ENCODE data around the gene POU6F2.

The POU6F2 gene

DNA sequence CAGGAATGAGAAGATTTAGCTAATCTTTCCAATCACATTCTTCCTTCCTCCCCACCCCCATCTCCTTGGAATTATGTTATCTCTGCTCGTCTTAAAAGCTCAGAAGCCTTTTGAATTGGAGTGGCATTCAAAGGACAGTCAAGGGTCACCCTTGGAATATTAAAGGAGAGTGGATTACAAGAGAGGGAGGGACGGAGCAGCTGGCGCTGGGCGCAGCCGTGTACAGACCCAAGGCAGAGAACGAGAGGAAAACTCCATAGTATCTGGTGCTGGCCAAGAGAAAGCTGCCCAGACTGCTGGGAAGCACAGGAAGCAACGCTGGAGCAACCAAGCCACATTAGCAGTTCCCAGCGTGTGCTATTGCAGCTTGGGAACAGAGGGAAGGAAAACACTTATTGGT is 95.7 kb downstream of the POU6F2 start:
- no peak for DNase-seq

DNA sequence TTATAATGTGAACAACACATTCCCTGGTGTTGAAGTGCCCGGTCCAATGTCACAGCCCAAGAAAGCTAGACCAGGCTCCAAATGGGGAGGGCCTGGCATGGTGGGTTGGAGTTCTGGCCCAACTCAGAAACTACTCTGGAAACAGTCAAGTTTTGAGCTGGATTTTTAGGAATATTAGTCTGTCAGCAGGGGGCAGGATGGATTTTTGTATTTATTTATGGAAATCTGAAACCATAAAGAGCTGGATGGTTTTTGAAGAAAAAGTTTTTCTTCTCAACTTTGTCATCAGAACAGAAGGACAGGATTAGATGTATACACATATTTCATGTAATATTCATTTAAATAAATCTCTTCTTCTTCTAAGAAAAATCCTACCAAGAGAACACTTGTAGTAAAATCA is 97.5 kb downstream of the POU6F2 start:
- DNase-seq, result no peak

DNA sequence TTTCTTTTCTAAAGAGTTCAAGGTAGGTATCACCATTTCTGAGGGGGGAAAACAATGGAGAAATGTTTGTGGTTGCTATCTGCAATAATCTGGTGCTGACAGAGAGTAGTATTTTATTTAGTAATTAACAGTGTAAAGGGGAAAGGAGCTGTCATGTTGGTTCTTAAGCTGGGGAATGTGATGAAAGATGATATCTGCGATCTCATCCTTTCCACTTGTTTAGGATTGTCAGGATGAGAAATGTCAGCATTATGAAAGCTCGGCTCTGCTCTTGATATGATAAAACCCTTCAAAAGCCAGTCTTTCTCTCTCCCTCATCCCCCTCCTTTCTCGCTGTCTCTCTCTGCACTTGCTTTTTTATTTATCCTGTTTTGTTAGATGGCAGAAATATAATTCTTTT is 106.1 kb downstream of the POU6F2 start:
- DNase-seq, result no peak

DNA sequence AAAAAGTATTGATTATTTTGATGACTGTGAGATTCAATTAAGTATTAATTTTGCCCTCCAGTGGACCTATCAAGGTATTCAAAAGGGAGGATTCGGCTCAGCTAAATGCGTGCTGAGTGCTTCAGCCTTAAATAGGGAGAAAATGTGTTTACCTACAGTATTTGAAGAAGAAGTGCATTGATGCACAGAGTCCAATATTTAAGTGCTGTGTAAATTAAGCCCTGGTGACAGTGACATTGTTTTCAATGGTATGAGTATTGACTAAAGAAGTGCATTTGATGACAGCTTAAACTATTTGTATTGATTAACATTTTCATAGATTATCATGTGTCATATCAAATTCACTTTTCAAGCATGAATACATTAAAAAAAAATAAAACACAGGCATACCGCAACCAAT is 106.6 kb downstream of the POU6F2 start:
- no peak for DNase-seq

DNA sequence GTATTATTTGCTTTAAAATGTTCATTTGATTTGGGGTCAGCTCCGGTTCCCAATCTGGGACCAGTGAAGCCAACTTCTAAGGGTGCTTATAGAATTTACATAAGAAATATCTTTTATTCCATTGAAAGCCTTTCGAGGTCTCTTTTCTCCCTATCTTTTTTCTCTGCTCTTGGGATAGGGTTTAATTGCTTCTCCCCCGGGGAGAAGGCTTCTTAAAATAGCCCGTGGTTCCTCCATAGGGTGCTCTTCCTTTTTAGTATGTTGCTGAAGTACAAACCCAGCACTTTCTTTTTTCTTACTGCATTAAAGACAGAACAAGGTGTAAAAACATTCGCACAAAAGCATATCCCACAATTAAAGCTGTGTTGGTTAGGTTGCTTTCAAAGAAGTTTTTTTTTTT is 107.5 kb downstream of the POU6F2 start:
- no peak for DNase-seq

DNA sequence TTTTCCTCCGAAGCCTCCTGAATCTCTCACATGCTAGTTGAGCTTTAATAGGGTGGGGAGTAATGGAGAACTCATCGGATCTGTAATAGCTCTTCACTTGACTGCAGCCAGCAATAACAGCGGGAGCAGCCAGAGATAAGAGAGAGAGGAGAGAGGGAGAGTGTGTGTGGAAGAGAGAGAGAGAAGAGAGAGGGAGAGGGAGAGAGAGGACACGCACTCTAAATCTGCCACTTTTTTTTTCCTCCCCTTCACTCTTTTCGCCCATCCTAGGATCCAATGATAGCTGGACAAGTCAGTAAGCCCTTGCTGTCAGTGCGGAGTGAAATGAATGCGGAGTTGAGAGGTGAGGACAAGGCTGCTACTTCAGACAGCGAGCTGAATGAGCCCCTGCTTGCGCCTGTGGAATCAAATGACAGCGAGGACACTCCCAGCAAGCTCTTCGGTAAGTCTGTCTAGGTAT is 107.9 kb downstream of the POU6F2 start:
- no peak for DNase-seq

DNA sequence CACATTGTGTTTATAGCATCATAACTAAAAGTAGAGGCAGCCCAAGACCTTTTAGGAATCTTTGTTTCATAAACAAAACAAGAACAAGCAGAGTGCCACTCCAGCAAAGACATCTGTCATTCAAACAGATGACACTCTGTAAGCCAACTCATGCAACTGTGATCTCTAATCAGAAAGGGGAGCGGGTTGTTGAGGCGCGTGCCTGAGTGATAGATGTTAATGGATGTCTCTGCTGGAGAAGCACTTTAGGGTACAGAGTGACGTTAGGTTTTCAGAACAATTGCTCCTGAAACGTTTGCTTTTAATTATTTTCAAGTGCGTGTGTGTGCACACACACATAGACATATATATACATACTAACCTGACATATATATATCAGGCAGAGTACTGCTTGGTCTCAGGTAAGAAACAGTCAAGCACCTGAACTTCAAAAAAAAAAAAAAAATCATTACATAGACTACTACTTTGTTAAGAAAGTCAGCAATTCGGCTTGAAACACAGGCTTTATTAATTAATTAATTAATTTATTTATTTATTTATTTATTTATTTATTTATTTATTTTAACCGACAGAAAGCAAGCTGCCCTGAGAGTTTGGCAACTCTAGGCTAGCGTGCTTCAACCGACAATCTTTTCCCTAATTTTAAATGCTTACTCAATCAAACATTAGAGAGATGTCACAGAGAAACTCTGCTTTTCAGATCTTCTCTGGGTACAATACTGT is 109.1 kb downstream of the POU6F2 start:
- no peak for DNase-seq

DNA sequence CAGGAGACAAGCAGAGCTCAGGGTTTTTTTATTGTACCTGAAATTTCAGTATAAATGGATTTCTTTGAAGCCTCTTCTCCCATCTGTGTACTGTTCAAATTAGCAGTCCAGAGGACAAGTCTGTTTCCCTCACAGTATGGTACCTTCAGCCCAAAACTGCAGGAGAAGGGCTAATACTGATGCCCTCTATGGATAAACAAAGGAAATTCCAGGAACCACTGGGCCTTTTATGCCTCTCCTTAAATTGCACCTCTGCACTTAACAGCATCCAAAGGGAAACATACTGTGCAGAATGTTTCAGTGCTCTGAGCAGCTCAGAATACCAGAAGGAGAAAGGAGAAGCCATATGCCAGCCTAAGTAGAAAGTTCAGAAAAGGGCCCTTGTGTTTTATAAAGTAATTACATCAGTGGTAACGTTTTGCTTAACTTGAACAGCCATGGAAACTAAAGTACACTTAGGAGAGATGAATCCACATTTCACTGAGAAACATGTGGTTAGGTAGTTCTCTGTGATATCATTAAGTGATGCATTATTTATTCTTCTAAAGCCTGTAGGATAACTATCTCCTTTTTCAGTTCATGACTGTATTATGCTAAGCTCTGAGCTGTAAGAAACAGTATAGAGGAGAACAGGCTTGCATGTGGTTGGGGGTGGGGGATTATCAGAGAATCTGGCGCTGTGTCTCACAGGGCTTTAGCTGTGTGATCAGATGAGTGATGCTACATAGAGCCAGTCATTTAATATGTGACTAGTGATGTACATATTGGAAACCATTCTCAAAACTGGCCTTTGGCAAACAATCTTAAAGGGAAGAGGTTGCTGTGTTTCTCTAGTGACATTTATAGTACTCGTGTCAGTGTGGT is 111.3 kb downstream of the POU6F2 start:
- no peak for DNase-seq

DNA sequence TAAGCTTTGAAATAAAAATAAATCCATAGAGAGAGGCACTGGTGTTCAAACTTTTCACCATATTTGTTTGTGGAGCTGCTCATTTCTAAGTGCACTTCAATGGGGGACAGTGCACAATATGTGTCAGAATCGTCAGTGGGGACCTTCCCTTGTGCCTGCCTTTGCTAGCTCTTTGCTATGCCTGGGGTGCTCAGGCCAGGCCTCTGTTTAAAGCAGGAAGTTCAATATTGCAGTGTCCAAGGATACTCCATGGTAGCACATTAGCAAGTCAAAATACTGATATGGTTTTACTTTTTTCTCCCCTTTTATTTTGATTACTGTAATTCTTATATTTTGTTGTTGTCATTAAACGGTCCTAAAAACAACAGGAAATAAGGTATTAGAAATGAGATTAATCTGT is 113.4 kb downstream of the POU6F2 start:
- DNase-seq, result no peak

DNA sequence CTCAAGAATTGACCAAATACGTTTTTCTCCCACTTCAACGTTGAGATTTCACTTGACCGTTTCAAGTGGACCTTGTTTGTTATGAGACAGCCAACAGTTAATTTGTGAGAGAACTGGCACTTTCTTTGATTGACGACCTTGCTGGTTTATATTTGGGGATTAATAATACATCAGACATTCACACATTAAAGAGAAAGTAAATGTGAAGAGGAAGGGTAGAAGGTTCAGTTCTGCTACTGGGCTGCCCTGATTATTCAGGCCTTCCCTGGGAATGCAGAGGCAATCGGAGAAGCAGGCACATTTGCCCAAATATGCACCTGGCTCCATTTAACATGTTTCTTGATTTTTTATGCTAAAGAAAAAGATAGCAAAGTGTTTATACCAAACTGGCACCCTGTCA is 114.1 kb downstream of the POU6F2 start:
- no peak for DNase-seq

DNA sequence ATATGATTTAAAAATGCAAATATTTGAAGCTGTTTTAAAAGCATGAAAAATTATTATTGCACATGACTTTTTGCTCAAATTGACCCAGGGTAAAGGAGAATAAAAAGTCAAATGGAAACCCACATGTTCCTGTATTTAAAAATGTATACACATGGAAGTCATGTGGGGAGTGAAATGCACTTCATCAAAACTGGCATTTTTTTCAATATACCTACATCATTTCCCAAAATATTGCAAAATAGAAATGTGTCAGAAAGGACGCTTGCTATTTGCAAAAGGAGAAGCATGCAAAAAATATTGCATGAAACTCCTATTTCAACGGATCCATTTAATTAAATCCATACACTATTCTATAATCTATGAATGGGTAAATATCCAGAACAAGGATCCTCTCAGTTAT is 117.0 kb downstream of the POU6F2 start:
- no peak for DNase-seq

DNA sequence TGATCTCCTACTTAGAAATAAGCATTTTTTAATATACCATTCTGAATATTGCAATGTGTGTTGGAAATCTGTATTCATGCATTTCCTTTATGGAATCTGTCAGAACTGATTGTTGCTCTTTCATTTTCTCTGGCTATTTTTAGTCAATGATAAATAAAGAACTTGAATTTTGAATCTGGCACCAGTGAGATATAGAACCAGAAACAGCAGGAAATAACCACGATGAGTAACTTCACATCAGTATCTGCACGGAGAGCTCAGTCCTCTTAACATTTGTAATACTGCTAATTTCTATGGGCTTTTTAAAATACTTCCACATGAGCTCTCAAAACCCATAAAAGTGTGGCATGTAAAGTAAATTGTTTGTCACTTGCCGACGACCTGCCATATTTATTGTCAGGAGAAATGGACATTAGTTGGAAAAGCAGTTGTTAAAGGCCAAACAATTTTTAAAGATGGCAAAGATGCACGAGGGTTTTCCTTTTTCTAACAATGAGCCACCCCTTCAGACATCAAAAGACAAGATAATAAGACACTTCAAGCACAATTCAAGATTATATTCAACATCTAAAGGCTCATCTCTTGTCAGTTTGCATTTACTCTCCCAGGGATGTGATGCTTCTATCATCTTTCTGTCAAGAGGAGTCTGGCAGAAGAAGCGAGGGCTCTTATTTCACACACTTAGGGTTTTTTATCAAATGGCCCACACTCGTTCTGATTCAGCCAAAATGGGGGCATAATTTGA is 118.3 kb downstream of the POU6F2 start:
- no peak for DNase-seq

DNA sequence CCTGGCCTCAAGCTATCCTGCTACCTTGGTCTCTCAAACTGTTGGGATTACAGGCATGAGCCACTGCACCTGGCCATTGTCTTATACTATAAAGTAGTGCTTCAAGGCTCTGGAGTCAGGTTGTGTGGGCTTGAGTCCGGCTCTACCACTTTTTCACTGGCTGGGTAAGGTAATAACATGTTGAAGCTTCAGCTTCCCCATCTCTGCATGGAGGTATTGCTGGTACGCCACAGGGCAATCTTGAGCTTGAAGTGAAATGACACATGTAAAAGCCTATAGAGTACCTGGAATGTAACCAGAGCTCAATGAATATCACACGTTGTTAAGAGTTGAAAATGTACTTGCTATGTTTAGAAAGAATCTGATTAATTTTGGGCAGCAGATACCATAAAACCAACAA is 120.8 kb downstream of the POU6F2 start:
- no peak for DNase-seq

DNA sequence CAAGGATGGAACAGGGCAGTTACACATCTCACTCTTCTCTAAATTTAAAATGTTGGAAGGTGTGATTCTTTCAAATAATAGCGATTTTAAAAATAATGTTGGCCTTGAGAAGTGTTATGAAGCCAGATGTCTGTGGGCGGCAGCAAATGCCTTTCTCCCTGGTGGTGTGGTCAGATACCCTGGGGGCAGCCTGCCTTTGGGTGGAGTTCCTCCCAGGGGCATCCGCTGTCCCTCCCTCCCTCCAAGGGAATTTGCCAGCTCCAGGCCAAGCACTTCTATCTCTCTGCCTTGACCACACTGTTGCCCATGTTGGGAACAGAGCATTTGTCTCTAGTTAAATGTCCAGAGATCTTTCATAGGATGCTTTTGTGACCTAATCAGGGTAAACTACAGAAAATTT is 121.4 kb downstream of the POU6F2 start:
- no peak for DNase-seq

DNA sequence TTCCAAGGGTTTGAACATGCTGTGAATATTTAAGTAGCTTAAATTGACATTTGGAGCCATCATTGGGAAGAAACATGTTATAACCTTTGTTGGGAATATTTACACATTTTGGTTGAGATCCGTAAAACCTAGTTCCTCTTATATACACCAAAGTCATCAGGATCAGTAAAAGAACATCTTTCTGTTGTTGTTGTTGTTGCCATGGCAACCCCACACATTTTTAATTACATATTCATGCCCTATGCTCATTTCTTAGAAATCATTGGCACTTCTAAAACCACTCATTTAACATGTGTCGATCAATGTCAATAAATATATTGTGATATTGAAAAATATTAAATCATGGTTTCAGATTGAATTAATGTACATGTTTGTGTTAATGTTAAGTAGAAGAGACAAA is 122.6 kb downstream of the POU6F2 start:
- DNase-seq, result no peak

DNA sequence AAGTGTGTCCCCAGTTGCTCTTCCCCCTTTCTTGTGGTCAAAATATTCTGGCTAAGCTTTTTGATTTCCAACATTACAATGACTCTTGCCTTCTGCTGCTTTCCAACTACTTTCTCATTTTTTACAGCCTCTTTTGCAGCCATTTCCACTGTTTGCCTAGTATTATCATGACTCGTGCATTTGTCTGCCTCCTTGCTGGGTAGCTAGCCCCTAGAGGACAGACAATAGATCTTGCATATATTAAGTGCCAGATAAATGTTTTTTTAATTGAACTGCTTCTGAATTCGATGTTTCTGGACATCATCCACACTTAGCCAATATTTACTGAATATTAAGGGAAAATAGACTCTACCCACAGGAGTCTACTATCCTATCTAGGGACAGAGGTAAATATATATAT is 124.5 kb downstream of the POU6F2 start:
- DNase-seq, result no peak

DNA sequence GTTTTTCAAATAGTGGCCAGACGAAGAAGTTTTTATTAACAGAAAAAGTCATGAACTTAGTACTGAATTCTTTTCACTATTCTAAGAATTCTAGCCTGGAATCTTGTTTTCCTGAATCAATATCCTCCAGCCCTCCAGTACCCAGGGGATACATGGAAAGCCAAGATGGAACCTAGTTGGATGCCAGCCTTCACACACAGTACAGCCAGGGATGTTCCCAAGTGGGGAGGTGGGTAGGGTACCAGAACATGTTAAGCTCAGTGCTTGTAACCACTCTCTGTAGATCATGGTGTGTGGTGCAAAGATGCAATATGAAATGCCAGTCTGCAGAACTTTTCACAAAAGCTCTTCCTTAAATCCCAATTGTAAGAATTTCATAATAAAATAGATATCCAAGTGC is 128.0 kb downstream of the POU6F2 start:
- no peak for DNase-seq

DNA sequence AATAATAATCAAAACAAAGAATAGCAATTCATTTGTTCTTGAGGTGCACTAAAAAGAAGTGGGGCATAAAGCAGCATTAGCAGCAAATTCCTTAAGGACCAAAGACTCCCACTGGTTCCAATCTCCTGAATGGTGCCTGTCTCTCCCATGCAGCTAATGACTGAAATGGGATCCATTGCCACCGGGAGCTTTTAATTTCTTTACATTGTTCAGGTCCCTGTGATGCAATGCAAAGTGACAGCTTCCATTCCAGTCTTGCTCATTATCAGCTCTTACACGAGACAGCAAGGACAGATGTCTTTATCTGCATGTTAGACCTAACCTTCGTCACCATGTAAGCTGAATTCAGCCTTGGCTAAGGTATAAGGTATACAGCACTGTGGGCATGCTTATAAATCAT is 148.1 kb downstream of the POU6F2 start:
- no peak for DNase-seq

DNA sequence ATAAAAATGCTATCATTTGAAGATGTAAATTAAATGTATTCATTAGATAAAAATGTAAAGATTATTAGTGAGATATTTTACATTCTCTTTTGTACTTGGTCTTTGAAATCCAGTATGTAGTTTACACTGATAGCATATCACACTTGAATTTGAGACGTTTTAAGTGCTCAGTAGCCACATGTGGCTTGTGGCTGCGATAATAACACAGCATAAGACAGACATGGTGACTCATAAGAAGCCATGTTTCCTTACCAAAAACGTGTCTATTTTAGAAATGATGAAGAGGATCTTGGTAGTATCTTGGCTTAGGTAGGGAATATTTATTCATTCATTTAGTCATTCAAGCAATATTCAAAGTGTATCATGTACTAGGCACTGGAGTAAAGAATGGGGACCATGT is 149.3 kb downstream of the POU6F2 start:
- no peak for DNase-seq

DNA sequence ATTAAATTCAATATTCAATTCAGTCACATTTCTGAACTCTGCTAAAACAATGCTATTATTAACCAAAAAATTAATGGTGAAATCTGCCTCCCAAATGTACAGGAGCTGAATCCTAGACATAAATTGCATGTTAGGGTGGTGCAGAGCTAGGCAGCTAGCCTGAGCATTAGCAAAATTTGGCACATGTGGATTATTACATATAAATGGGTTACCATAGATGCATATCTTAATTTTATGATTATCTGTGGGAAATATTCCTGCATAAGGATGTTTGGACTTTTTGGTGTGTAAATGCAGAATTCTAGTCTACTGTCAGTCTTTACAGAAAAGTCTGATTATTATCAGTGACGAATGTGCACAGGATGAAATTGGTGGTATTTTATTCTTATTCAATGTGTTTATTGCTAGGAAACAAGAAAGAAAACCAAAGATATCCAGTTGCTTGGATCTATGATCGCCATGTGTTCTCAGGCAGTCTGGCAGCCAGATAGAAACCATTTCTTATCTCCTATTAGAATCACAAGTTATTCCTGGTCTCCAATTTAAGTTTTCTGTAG is 150.7 kb downstream of the POU6F2 start:
- no peak for DNase-seq

DNA sequence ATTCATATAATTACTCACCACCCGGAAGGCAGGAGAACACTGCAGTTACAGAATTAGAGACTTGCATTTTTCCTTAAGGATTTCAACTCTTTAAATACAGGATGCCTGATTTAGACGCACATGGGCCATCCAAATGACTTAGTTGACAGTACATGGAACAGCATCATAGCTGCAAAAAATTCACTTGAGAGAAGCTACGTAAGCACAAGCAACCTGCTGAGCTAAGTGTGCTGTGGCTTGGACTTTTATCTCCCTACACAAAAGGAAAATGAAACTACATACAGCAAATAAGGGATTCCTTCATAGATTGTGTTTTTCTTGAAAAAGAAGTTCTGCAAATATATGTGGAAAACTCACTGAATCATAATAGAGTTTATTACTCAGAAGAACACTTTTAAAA is 152.6 kb downstream of the POU6F2 start:
- DNase-seq, result no peak

DNA sequence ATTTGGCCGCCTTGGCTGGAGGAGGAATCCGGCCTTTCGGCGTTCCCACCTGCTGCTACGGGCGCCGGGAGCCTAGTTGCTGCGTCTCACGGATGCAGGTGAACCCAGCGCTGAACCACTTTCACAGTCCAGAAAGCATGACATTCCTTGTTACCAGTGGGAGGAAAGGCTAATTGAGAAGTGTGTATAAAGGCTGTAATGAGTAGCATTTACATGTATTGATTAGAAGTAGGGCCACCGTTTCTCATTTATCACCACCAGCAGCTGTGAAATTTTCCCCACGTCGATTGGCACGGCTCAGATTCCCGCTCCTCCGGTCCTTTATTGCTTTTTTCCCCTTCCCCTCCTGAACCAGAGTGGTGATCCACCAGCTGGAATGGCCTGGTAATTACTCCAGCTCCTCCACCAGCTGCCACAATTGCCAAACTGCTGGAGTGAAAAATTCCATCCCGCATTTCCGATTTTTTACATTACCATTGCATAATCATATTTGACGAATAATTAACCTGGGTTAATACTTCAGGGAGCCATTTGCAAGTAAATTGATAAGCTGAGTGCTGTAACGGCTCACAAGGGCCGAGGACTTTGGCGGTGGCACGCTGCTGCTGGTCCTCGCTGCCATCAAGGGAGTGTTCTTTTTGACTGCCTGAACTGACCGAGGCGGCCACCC is 153.3 kb downstream of the POU6F2 start:
- DNase-seq, result no peak

DNA sequence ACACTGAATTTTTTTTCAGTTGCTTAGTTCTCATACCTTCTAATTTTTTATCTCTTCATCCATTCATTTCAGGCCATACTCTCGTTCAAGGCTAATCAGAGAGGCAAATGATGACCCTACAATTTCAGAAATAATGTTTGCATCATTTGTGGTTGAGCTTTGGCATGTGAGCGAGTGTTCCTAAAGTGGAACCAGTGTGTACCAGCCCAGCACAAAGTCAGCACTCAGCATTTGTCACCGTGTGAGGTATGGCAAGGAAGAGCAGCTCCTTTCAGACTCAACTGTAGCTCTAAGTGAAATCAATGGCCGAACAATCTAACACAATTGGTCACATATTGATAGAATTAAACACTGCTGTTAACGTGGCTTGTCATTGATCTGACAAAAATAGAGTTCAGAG is 154.6 kb downstream of the POU6F2 start:
- no peak for DNase-seq

All from NCI-H1048 (cell line).